Measurements from ENCODE around the gene ANO2. TPM values are rescaled to one million over a fixed set of nuclear protein-coding genes. Genes with fewer than 3 reads are reported as not detected.

ANO2 gene
- total RNA-seq, 2 donors from 2014 or later, result 14.3 to 28.5 TPM

- H3K36me3 Mint-ChIP-seq (ENCODE audit: low read depth), result peaks cover 8% of the 10 kb centered on the region
- H3K4me3 Mint-ChIP-seq, result no peak overlapping the region
- no peak overlapping the region for H3K27ac Mint-ChIP-seq
- no peak overlapping the region for H3K4me3 ChIP-seq (ENCODE audit: low read length)
- TF ChIP-seq, protein P1, sequence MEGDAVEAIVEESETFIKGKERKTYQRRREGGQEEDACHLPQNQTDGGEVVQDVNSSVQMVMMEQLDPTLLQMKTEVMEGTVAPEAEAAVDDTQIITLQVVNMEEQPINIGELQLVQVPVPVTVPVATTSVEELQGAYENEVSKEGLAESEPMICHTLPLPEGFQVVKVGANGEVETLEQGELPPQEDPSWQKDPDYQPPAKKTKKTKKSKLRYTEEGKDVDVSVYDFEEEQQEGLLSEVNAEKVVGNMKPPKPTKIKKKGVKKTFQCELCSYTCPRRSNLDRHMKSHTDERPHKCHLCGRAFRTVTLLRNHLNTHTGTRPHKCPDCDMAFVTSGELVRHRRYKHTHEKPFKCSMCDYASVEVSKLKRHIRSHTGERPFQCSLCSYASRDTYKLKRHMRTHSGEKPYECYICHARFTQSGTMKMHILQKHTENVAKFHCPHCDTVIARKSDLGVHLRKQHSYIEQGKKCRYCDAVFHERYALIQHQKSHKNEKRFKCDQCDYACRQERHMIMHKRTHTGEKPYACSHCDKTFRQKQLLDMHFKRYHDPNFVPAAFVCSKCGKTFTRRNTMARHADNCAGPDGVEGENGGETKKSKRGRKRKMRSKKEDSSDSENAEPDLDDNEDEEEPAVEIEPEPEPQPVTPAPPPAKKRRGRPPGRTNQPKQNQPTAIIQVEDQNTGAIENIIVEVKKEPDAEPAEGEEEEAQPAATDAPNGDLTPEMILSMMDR (conservative IDR thresholded peaks at IDR 0.05), result no peak
- DNase-seq, result no peak
- no peak overlapping the region for H3K9ac ChIP-seq (ENCODE audit: extremely low read depth, low read length, poor library complexity, severe bottlenecking)
- H3K27me3 Mint-ChIP-seq (ENCODE audit: insufficient read depth), result peaks cover 7% of the 10 kb centered on the region
- H3K36me3 ChIP-seq (ENCODE audit: control insufficient read depth, insufficient read depth, low read length), result no peaks in the 10 kb centered on the region
- H3K27me3 ChIP-seq (ENCODE audit: control insufficient read depth, insufficient read depth, low read length, poor library complexity, severe bottlenecking), result no peaks in the 10 kb centered on the region
- 86 to 100% methylated on average over 1 of the region's 1 CpG for WGBS, 2 experiments (ENCODE audit: insufficient coverage in 1 of 2, insufficient read length in 1 of 2)
- no peaks in the 10 kb centered on the region for H3K9me3 Mint-ChIP-seq
- H3K4me1 Mint-ChIP-seq, result peaks cover 35% of the 10 kb centered on the region
- no peaks in the 10 kb centered on the region for H3K9me3 ChIP-seq (ENCODE audit: control insufficient read depth, low read length)
- no peak overlapping the region for H3K27ac ChIP-seq (ENCODE audit: low read depth, low read length)
- H3K4me1 ChIP-seq (ENCODE audit: control insufficient read depth, insufficient read depth, low read length), result peaks cover 6% of the 10 kb centered on the region
Measured at GRCh38 chr12:5871741-5872140, 73.3 kb downstream of the ANO2 start.

GRCh38 chr12:5870183-5870582 is 74.9 kb downstream of the ANO2 start:
- peaks cover 4% of the 10 kb centered on the region for H3K27me3 Mint-ChIP-seq (ENCODE audit: insufficient read depth)
- DNase-seq, result no peak
- no peaks in the 10 kb centered on the region for H3K9me3 ChIP-seq (ENCODE audit: control insufficient read depth, low read length)
- no peaks in the 10 kb centered on the region for H3K9me3 Mint-ChIP-seq
- TF ChIP-seq, protein P1 (conservative IDR thresholded peaks at IDR 0.05), result no peak
- WGBS, 2 experiments (ENCODE audit: insufficient coverage in 1 of 2, insufficient read length in 1 of 2), result 89 to 100% methylated on average over 3 of the region's 3 CpGs
- no peak overlapping the region for H3K27ac ChIP-seq (ENCODE audit: low read depth, low read length)
- H3K9ac ChIP-seq (ENCODE audit: extremely low read depth, low read length, poor library complexity, severe bottlenecking), result no peak overlapping the region
- H3K27me3 ChIP-seq (ENCODE audit: control insufficient read depth, insufficient read depth, low read length, poor library complexity, severe bottlenecking), result no peaks in the 10 kb centered on the region
- H3K36me3 Mint-ChIP-seq (ENCODE audit: low read depth), result peaks cover 3% of the 10 kb centered on the region
- peaks cover 35% of the 10 kb centered on the region for H3K4me1 Mint-ChIP-seq
- no peak overlapping the region for H3K4me3 Mint-ChIP-seq
- no peak overlapping the region for H3K27ac Mint-ChIP-seq
- H3K4me3 ChIP-seq (ENCODE audit: low read length), result no peak overlapping the region
- H3K4me1 ChIP-seq (ENCODE audit: control insufficient read depth, insufficient read depth, low read length), result peaks cover 6% of the 10 kb centered on the region
- H3K36me3 ChIP-seq (ENCODE audit: control insufficient read depth, insufficient read depth, low read length), result no peaks in the 10 kb centered on the region

GRCh38 chr12:5868625-5869295 is 76.3 kb downstream of the ANO2 start:
- peaks cover 3% of the 10 kb centered on the region for H3K36me3 Mint-ChIP-seq (ENCODE audit: low read depth)
- H3K27me3 Mint-ChIP-seq (ENCODE audit: insufficient read depth), result no peaks in the 10 kb centered on the region
- WGBS, 2 experiments (ENCODE audit: insufficient coverage in 1 of 2, insufficient read length in 1 of 2), result 85 to 93% methylated on average over 10 of the region's 10 CpGs

More at GRCh38 chr12:5868625-5869295, 76.3 kb downstream of the ANO2 start:
- Mint-ChIP-seq H3K4me1 (peaks cover 24% of the 10 kb centered on the region), H3K9me3 (no peaks in the 10 kb centered on the region), H3K27ac (no peak overlapping the region), H3K4me3 (no peak overlapping the region)
- TF ChIP-seq, protein P1 (conservative IDR thresholded peaks at IDR 0.05), result no peak
- Histone ChIP-seq H3K4me1 (ENCODE audit: control insufficient read depth, insufficient read depth, low read length) (no peaks in the 10 kb centered on the region), H3K27ac (ENCODE audit: low read depth, low read length) (no peak overlapping the region), H3K9me3 (ENCODE audit: control insufficient read depth, low read length) (no peaks in the 10 kb centered on the region), H3K9ac (ENCODE audit: extremely low read depth, low read length, poor library complexity, severe bottlenecking) (no peak overlapping the region), H3K4me3 (ENCODE audit: low read length) (no peak overlapping the region), H3K27me3 (ENCODE audit: control insufficient read depth, insufficient read depth, low read length, poor library complexity, severe bottlenecking) (no peaks in the 10 kb centered on the region), H3K36me3 (ENCODE audit: control insufficient read depth, insufficient read depth, low read length) (no peaks in the 10 kb centered on the region)
- DNase-seq, result no peak

Measured in endodermal cell (in vitro differentiated cells).